ENCODE measurements around the gene GDF2. TPM values are rescaled to one million over a fixed set of nuclear protein-coding genes. Genes with fewer than 3 reads are reported as not detected.

GDF2 gene
- total RNA-seq, 4 donors from 2014 or later, result not detected

GRCh38 chr10:47366731-47367460 lies 44.6 kb downstream of the GDF2 start:
- DNase-seq, result no peak

DNA sequence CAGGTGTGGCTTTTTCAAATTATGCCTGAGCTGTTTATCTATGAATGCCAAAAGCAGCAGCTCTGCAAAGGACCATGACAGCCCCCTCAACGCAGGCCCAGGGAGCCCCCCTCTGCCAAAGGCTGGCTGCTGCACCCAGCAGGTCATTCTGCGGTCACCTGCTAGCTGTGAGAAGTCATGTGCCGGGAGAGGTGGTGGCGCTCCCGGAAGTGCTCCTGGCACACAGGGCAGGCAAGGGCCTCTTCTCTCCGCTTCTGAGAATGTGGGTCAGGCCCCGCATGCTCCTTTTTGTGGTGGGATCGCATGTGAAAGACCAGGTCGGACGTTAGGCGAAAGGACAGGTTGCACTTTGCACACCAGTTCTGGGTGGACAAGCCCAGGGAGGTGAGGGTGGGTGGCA lies 45.4 kb downstream of the GDF2 start:
- no peak for DNase-seq

More at GRCh38 chr10:47366731-47367460, 44.6 kb downstream of the GDF2 start:
- intact Hi-C loops (cut with DNase I; ENCODE audit: low total_unique reads), result no loop called here
- no peak overlapping the region for H3K27ac ChIP-seq
- no peaks in the 10 kb centered on the region for H3K36me3 ChIP-seq
- no peaks in the 10 kb centered on the region for H3K4me1 ChIP-seq
- H3K9me3 ChIP-seq, result no peaks in the 10 kb centered on the region
- no peak overlapping the region for H3K4me3 ChIP-seq
- H3K27me3 ChIP-seq, result no peaks in the 10 kb centered on the region
- no peak for TF ChIP-seq CTCF (IDR thresholded peaks at IDR 0.05)
- TF ChIP-seq POLR2A (IDR thresholded peaks at IDR 0.05), result no peak

DNA sequence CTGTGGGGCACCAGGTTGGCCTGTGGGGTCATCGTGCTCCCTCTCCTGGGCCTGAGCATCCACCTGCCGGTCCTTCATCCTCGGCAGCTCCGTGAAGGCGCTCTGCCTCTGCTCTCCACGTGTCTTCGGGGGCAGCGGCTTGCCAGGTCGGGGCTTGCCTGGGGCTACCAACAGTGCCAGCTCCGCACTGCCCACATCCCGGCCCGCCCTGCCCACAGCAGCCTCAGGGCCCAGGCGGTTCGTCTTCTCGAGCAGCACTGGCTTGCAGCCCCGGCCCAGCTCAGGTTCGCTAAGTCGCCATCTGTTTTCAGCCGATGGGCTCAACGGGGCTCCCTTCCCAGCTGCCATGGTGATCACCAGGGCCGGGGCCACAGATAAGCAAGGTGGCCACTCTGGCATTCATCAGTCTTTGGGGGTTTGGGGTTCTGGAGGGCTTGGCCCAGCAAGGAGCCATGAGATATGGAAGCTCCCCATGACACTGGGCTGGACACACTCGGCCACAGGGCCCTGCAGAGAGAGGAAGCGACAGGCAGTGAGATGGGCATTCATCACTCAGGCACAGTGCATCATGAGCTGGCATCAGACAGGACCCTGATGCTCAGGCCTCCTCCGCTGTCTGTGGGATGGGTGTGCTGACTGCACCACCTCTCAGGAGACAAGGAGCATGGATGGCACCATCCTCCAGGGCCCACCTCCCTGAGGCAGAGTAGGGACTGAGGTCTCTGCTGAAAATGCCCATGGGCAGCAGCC lies 46.4 kb downstream of the GDF2 start:
- intact Hi-C loops (cut with DNase I; ENCODE audit: low total_unique reads), result no loop called here
- Histone ChIP-seq H3K27me3 (no peaks in the 10 kb centered on the region), H3K36me3 (no peaks in the 10 kb centered on the region), H3K4me1 (no peaks in the 10 kb centered on the region), H3K4me3 (no peak overlapping the region), H3K27ac (no peak overlapping the region), H3K9me3 (no peaks in the 10 kb centered on the region)
- no peak for DNase-seq
- no peak for TF ChIP-seq POLR2A (IDR thresholded peaks at IDR 0.05)
- TF ChIP-seq CTCF (IDR thresholded peaks at IDR 0.05), result no peak

More for the DNA sequence above, 45.4 kb downstream of the GDF2 start:
- TF ChIP-seq CTCF (IDR thresholded peaks at IDR 0.05) (no peak), POLR2A (IDR thresholded peaks at IDR 0.05) (no peak)
- H3K27me3 ChIP-seq, result no peaks in the 10 kb centered on the region
- H3K4me1 ChIP-seq, result no peaks in the 10 kb centered on the region
- H3K9me3 ChIP-seq, result no peaks in the 10 kb centered on the region
- no peak overlapping the region for H3K4me3 ChIP-seq
- intact Hi-C loops (cut with DNase I; ENCODE audit: low total_unique reads), result no loop called here
- H3K36me3 ChIP-seq, result no peaks in the 10 kb centered on the region
- H3K27ac ChIP-seq, result no peak overlapping the region

DNA sequence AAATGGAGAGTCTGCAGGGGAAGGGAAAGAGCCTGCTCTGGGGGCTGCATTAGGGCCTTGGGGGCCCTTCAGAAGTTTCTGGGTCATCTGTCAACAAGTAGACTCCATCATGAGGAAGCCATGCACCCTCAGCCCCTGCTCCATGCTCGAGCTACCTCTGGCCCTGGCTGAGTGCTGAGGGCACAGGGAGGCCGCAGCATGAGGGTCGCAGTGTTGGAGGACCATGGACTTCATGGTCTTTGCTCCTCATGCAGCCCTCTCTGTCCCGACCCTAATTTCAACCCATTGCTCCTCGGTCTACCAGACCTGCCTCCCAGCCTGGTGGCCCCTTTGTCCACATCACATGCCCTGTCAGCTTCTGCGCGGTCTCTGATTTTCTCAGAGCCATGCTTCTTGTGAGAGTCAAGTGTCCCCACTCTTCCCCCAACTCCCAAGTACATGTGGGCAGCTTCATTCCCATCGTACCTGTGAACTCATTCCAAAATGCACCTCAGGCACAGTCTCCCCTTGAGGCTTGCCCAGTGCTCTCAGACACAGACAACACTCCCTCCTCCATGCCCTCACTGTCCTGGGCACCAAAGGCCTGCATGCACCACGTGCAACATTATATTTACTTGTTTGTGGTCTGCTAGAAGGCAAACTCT lies 47.1 kb downstream of the GDF2 start:
- H3K4me1 ChIP-seq, result no peaks in the 10 kb centered on the region
- H3K4me3 ChIP-seq, result no peak overlapping the region
- H3K27ac ChIP-seq, result no peak overlapping the region
- no peak for TF ChIP-seq CTCF (IDR thresholded peaks at IDR 0.05)
- TF ChIP-seq POLR2A (IDR thresholded peaks at IDR 0.05), result no peak
- no peaks in the 10 kb centered on the region for H3K36me3 ChIP-seq
- DNase-seq, result no peak
- no peaks in the 10 kb centered on the region for H3K27me3 ChIP-seq
- no peaks in the 10 kb centered on the region for H3K9me3 ChIP-seq
- intact Hi-C loops (cut with DNase I; ENCODE audit: low total_unique reads), result no loop called here

Measured in uterus (tissue), 4 donors.